PC-9 (cell line): ENCODE measurements around the gene CGA. TPM values are rescaled to one million over a fixed set of nuclear protein-coding genes. Genes with fewer than 3 reads are reported as not detected.

Experiments used
- BruUV-seq: library from RNA; stranded (reverse); fragments of 400-500 nt; replicated peaks from 2 replicates; lab custom pipeline; 2021; lab: Mats Ljungman, UMichigan
- CTCF ChIA-PET: fragments of 300-600 bp; sonication (Branson Sonifier 250); formaldehyde crosslinking; loops from one replicate; lab custom pipeline; 2022; ENCODE audit warnings: antibody characterized with exemption; lab: Charles Lee
- POLR2A ChIA-PET: fragments of 300-600 bp; sonication (Branson Sonifier 250); formaldehyde crosslinking; loops from one replicate; lab custom pipeline; 2022; ENCODE audit warnings: antibody characterized with exemption; ENCODE audit not compliant: unreplicated experiment; lab: Charles Lee
- DNase-seq, 2 experiments: peaks; one replicate each; pipeline versions ENCODE4 v3.0.0 to v3.0.0-alpha.2; 2015 to 2022; ENCODE audit warnings: mixed read lengths in 1 of 2
- H2AFZ ChIP-seq: fragments of 200-600 bp; sonication (generic); 2 replicates; pipeline ENCODE4 v1.8.1; 2017; ENCODE audit warnings: antibody characterized with exemption
- H3F3A ChIP-seq: fragments of 200-600 bp; sonication (generic); 2 replicates; pipeline ENCODE4 v1.8.1; 2017; ENCODE audit warnings: antibody characterized with exemption, mild to moderate bottlenecking, low read depth; ENCODE audit not compliant: insufficient read depth
- H3K27ac ChIP-seq: fragments of 200-600 bp; sonication (generic); 2 replicates; pipeline ENCODE4 v1.6.1; 2016; ENCODE audit warnings: mixed run types
- H3K27me3 ChIP-seq: fragments of 200-600 bp; sonication (generic); 2 replicates; pipeline ENCODE4 v1.6.1; 2016; ENCODE audit warnings: low read depth, mixed run types; ENCODE audit not compliant: insufficient read depth
- H3K36me3 ChIP-seq: fragments of 200-600 bp; sonication (generic); 2 replicates; pipeline ENCODE4 v1.6.1; 2016; ENCODE audit warnings: low read depth, mixed run types
- H3K4me1 ChIP-seq: fragments of 200-600 bp; sonication (generic); replicated peaks from 2 replicates; pipeline ENCODE4 v1.6.1; 2016; ENCODE audit warnings: mixed run types; ENCODE audit not compliant: insufficient read depth
- H3K4me2 ChIP-seq: fragments of 200-600 bp; sonication (generic); 2 replicates; pipeline ENCODE4 v1.6.1; 2017; ENCODE audit warnings: mixed run types
- H3K4me3 ChIP-seq: fragments of 200-600 bp; sonication (generic); 2 replicates; pipeline ENCODE4 v1.6.1; 2016; ENCODE audit warnings: mixed run types
- H3K79me2 ChIP-seq: fragments of 200-600 bp; sonication (generic); 2 replicates; pipeline ENCODE4 v1.6.1; 2017; ENCODE audit warnings: low read depth, mixed run types
- H3K9me2 ChIP-seq: fragments of 200-600 bp; sonication (generic); 2 replicates; pipeline ENCODE4 v1.8.1; 2017; ENCODE audit warnings: mild to moderate bottlenecking; ENCODE audit not compliant: insufficient read depth
- H3K9me3 ChIP-seq: fragments of 200-600 bp; sonication (generic); 2 replicates; pipeline ENCODE4 v1.8.1; 2016; ENCODE audit warnings: low read depth; ENCODE audit not compliant: insufficient read depth
- H4K20me1 ChIP-seq: fragments of 200-600 bp; sonication (generic); 2 replicates; pipeline ENCODE4 v1.8.1; 2017; ENCODE audit not compliant: insufficient read depth
- EZH2 ChIP-seq: fragments of 200-600 bp; sonication (generic); IDR thresholded peaks from 2 replicates; pipeline ENCODE4 v1.8.0; 2017; ENCODE audit warnings: antibody characterized with exemption, low read depth
- intact Hi-C: fragments of 100-400 bp; cut with micrococcal nuclease; formaldehyde crosslinking; loops from one replicate; pipeline ENCODE4 v1.10.0; 2022; ENCODE audit not compliant: unreplicated experiment
- total RNA-seq: library from RNA; stranded (reverse); gene quantifications from 2 replicates; pipeline ENCODE4 v1.2.3, GENCODE V29; 2021
- TF ChIP-seq, protein P1 (sequence below): fragments of 200-600 bp; sonication (generic); conservative IDR thresholded peaks from 2 replicates; pipeline ENCODE4 v1.6.1; 2017; ENCODE audit warnings: mixed run types, antibody characterized with exemption, mild to moderate bottlenecking, moderate library complexity

The CGA gene
- total RNA-seq, 1 experiment from 2014 or later, result not detected

DNA sequence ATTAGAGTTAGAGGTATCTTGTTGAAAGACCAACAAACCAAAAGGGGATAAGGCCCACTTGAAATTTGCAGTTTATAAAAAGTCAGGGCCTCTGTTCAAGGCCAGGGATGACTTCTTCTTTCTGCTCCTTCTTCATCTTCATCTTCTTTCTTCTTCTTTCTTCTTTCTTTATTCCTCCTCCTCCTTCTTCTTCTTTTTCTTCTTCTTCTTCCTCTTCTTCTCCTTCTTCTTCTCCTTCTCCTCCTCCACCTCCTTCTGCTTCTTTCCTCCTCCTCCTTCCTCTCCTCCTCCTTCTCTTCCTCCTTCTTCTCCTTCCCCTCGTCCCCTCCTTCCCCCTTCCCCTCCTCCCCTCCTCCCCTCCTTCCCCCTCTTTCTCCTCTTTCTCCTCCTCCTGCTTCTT lies 42.1 kb upstream of the CGA start:
- Histone ChIP-seq H3K9me3 (no peaks in the 10 kb centered on the region), H3K4me3 (no peak overlapping the region), H2AFZ (no peak overlapping the region), H4K20me1 (no peaks in the 10 kb centered on the region), H3K27me3 (no peaks in the 10 kb centered on the region), H3F3A (no peaks in the 10 kb centered on the region), H3K4me1 (no peaks in the 10 kb centered on the region), H3K36me3 (no peaks in the 10 kb centered on the region), H3K79me2 (no peaks in the 10 kb centered on the region), H3K4me2 (no peak overlapping the region), H3K9me2 (no peaks in the 10 kb centered on the region), H3K27ac (no peak overlapping the region)
- no TSS peak for BruUV-seq
- ChIA-PET CTCF (interaction anchor here (1.1 kb wide), 1 partner anchor 140 kb away, joined by 3 read pairs; no protein-coding TSS in a partner anchor), POLR2A (no interaction called here)
- intact Hi-C loops, result loop anchor here (5.0 to 10.0 kb wide), 2 partner anchors 100 to 1728 kb away; no protein-coding TSS in a partner anchor
- TF ChIP-seq, protein P1, sequence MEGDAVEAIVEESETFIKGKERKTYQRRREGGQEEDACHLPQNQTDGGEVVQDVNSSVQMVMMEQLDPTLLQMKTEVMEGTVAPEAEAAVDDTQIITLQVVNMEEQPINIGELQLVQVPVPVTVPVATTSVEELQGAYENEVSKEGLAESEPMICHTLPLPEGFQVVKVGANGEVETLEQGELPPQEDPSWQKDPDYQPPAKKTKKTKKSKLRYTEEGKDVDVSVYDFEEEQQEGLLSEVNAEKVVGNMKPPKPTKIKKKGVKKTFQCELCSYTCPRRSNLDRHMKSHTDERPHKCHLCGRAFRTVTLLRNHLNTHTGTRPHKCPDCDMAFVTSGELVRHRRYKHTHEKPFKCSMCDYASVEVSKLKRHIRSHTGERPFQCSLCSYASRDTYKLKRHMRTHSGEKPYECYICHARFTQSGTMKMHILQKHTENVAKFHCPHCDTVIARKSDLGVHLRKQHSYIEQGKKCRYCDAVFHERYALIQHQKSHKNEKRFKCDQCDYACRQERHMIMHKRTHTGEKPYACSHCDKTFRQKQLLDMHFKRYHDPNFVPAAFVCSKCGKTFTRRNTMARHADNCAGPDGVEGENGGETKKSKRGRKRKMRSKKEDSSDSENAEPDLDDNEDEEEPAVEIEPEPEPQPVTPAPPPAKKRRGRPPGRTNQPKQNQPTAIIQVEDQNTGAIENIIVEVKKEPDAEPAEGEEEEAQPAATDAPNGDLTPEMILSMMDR, result no peak
- no peak for TF ChIP-seq EZH2
- DNase-seq, result no peak

DNA sequence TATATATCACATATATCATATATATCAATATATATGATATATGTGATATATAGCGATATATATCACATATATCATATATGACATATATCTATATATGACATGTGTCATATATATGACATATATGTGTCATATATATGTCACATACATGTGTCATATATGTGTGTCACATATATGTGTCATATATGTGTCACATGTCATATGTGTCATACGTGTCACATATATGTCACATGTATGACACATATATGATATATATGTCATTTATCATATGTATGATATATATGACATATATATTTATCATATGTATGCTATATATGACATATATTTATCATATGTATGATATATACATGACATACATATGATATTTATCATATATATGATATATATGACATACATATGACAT lies 32.8 kb upstream of the CGA start:
- Histone ChIP-seq H3K9me3 (no peaks in the 10 kb centered on the region), H3K4me1 (no peaks in the 10 kb centered on the region), H3K27me3 (no peaks in the 10 kb centered on the region), H2AFZ (no peak overlapping the region), H3K79me2 (no peaks in the 10 kb centered on the region), H3K4me3 (no peak overlapping the region), H3F3A (no peaks in the 10 kb centered on the region), H3K27ac (no peak overlapping the region), H4K20me1 (no peaks in the 10 kb centered on the region), H3K36me3 (no peaks in the 10 kb centered on the region), H3K4me2 (no peak overlapping the region), H3K9me2 (no peaks in the 10 kb centered on the region)
- POLR2A ChIA-PET, result no interaction called here
- intact Hi-C loops, result no loop called here
- DNase-seq, result no peak
- BruUV-seq, result no TSS peak
- CTCF ChIA-PET, result no interaction called here
- TF ChIP-seq, protein P1, result no peak
- TF ChIP-seq EZH2, result no peak

DNA sequence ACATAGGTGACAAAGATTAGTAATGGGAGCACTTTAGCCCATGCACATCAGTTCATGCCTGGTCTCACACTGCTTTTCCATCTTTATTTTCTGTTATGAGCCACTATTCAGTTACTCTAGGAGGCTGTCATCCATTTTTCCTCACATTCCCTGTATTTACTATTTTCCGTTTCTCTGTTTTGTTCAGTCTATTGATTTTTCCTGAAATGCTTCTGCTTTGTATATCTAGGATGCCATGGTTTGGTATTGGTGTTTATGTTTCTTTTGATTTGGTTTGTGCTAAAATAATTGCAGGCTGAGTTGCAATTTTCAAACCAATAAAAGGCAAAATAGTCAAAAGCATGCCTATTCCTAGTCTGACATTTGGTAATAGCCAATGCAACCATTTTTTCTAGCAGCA lies 31.6 kb upstream of the CGA start:
- Histone ChIP-seq H3K9me2 (no peaks in the 10 kb centered on the region), H3K9me3 (no peaks in the 10 kb centered on the region), H3K27ac (no peak overlapping the region), H4K20me1 (no peaks in the 10 kb centered on the region), H3K4me3 (no peak overlapping the region), H3K4me2 (no peak overlapping the region), H2AFZ (no peak overlapping the region), H3K27me3 (no peaks in the 10 kb centered on the region), H3K36me3 (no peaks in the 10 kb centered on the region), H3K4me1 (no peaks in the 10 kb centered on the region), H3F3A (no peaks in the 10 kb centered on the region), H3K79me2 (no peaks in the 10 kb centered on the region)
- ChIA-PET POLR2A (no interaction called here), CTCF (no interaction called here)
- TF ChIP-seq, protein P1, result no peak
- TF ChIP-seq EZH2, result no peak
- DNase-seq, result no peak
- intact Hi-C loops, result no loop called here
- no TSS peak for BruUV-seq
